HFFc6 (cell line): ENCODE measurements around the gene CCDC158. TPM values are rescaled to one million over a fixed set of nuclear protein-coding genes. Genes with fewer than 3 reads are reported as not detected.

Experiments
- DNase-seq: peaks from one replicate; pipeline ENCODE4 v3.0.0-alpha.2; 2018
- H3K27ac Mint-ChIP-seq: 2 replicates; pipeline ENCODE4 v1.8.0; 2020; ENCODE audit warnings: mild to moderate bottlenecking, mixed read lengths
- H3K27me3 Mint-ChIP-seq: 2 replicates; pipeline ENCODE4 v1.8.0; 2021; ENCODE audit warnings: mild to moderate bottlenecking, moderate library complexity, mixed read lengths; ENCODE audit not compliant: insufficient read depth
- H3K36me3 Mint-ChIP-seq: 2 replicates; pipeline ENCODE4 v1.8.0; 2021; ENCODE audit warnings: low read depth, mixed read lengths
- H3K4me1 Mint-ChIP-seq: 2 replicates; pipeline ENCODE4 v1.8.0; 2020; ENCODE audit warnings: low read depth, mixed read lengths
- H3K4me3 Mint-ChIP-seq: 2 replicates; pipeline ENCODE4 v1.8.0; 2020; ENCODE audit warnings: mild to moderate bottlenecking, moderate library complexity, mixed read lengths
- H3K9me3 Mint-ChIP-seq: 2 replicates; pipeline ENCODE4 v1.8.0; 2020; ENCODE audit warnings: mild to moderate bottlenecking, mixed read lengths
- total RNA-seq, 6 experiments: library from RNA; stranded (reverse); fragmentation: NEBNext Ultra II Directional; extraction: Animal tissue kit (Norgen Biotek cat#: 25700); gene quantifications; 2 replicates in 1 of 6; 3 replicates in 5 of 6; pipeline ENCODE4 v1.2.3, GENCODE V29; 2021
- TF ChIP-seq, protein P1 (sequence below): fragments of 200-600 bp; sonication (generic); IDR thresholded peaks from 2 replicates; pipeline ENCODE4 v1.5.0; 2021; ENCODE audit warnings: antibody characterized with exemption, mild to moderate bottlenecking

CCDC158 gene
- total RNA-seq, 6 experiments from 2014 or later = 0.05 TPM; not detected in 5

DNA sequence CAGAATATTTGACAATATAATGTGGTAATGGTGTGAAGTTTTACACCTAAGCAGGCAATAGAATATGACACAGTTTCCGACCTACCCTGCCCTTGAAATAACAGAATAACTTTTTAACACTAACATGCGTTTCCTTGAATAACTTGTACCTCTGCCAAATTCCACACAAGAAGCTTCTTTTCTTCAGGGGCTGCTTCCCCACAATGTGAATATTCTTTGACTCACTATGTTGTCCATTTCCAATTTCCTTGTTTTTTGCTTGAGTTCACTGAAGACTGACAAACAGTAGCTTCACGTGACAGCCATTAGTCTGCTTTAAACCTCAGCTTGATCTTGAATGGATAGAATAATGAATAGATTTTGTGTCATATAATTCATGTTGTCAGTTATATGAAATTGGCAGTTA is 28.4 kb upstream of the CCDC158 start:
- H3K27ac Mint-ChIP-seq = no peak overlapping the region
- peaks cover 14% of the 10 kb centered on the region for H3K27me3 Mint-ChIP-seq
- no peaks in the 10 kb centered on the region for H3K9me3 Mint-ChIP-seq
- H3K36me3 Mint-ChIP-seq = no peaks in the 10 kb centered on the region
- DNase-seq = no peak
- no peaks in the 10 kb centered on the region for H3K4me1 Mint-ChIP-seq
- TF ChIP-seq, protein P1, sequence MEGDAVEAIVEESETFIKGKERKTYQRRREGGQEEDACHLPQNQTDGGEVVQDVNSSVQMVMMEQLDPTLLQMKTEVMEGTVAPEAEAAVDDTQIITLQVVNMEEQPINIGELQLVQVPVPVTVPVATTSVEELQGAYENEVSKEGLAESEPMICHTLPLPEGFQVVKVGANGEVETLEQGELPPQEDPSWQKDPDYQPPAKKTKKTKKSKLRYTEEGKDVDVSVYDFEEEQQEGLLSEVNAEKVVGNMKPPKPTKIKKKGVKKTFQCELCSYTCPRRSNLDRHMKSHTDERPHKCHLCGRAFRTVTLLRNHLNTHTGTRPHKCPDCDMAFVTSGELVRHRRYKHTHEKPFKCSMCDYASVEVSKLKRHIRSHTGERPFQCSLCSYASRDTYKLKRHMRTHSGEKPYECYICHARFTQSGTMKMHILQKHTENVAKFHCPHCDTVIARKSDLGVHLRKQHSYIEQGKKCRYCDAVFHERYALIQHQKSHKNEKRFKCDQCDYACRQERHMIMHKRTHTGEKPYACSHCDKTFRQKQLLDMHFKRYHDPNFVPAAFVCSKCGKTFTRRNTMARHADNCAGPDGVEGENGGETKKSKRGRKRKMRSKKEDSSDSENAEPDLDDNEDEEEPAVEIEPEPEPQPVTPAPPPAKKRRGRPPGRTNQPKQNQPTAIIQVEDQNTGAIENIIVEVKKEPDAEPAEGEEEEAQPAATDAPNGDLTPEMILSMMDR = no peak
- H3K4me3 Mint-ChIP-seq = no peak overlapping the region

DNA sequence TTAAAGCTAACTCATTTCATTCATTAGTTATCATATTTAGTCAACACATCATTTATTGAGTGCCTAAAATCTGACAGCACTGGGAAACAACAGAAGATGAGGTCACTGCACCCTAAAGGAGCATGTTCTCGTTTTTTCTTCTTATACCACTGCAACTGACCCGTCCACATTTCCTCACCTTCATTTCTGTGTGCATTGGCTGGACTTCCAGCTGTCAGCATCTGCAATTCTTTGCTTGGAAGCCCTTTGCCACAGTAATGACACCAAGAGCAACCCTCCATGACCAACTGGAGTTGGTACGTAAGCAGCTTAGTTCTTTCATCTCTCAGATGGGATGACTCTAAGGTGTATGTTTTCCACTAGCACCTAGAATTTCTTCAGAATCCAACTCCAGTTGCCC is 27.3 kb upstream of the CCDC158 start:
- H3K27ac Mint-ChIP-seq = no peak overlapping the region
- no peaks in the 10 kb centered on the region for H3K4me1 Mint-ChIP-seq
- TF ChIP-seq, protein P1 = no peak
- DNase-seq = no peak
- no peaks in the 10 kb centered on the region for H3K36me3 Mint-ChIP-seq
- H3K27me3 Mint-ChIP-seq = peaks cover 16% of the 10 kb centered on the region
- H3K4me3 Mint-ChIP-seq = no peak overlapping the region
- no peaks in the 10 kb centered on the region for H3K9me3 Mint-ChIP-seq

DNA sequence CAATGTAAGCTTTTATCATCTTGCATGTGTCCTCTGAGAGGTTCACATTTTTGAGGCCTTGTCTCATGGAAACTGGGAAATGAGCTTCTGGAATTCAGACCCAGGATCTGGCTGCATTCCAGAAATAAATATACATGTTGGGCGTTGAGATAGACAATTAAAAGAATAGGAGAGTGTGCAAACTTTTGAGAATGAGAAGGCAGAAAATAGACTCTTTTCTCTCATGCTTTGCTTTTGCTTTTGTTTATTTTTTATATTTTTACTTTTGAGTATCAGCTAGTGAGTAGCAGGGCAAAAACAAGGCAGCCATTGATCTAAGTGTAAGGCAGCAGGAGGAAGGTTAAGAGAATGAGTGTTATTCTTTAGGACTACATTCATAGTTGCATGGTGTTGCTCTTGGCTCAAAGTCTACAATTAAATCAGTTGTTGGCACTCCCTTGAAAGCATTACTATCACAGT is 26.5 kb upstream of the CCDC158 start:
- no peak overlapping the region for H3K27ac Mint-ChIP-seq
- H3K27me3 Mint-ChIP-seq = peaks cover 16% of the 10 kb centered on the region
- DNase-seq = no peak

DNA sequence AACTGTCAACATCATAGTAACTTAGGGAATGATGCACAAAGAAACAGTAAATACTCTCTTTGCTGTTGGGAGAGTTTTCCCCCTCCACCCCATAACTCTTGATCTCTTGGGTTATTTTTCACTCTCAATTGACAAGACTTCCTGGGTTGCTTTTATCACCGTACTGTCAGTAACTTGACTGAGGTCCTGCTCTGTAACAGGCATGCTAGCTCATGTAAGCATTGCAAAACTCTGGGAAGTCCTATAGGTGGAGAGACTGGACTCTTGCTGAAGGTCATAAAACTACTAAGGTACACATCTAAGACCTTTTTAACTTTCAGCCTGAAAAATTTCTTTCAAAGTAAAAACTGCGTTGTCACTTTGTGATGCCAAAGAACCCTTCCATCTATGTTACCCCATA is 25.0 kb upstream of the CCDC158 start:
- TF ChIP-seq, protein P1 = no peak
- H3K9me3 Mint-ChIP-seq = no peaks in the 10 kb centered on the region
- DNase-seq = no peak
- H3K27me3 Mint-ChIP-seq = peaks cover 13% of the 10 kb centered on the region
- no peak overlapping the region for H3K4me3 Mint-ChIP-seq
- no peaks in the 10 kb centered on the region for H3K36me3 Mint-ChIP-seq
- no peak overlapping the region for H3K27ac Mint-ChIP-seq
- no peaks in the 10 kb centered on the region for H3K4me1 Mint-ChIP-seq

More for the DNA sequence above, 26.5 kb upstream of the CCDC158 start:
- no peaks in the 10 kb centered on the region for H3K4me1 Mint-ChIP-seq
- no peaks in the 10 kb centered on the region for H3K36me3 Mint-ChIP-seq
- no peak overlapping the region for H3K4me3 Mint-ChIP-seq
- TF ChIP-seq, protein P1 = no peak
- H3K9me3 Mint-ChIP-seq = no peaks in the 10 kb centered on the region

DNA sequence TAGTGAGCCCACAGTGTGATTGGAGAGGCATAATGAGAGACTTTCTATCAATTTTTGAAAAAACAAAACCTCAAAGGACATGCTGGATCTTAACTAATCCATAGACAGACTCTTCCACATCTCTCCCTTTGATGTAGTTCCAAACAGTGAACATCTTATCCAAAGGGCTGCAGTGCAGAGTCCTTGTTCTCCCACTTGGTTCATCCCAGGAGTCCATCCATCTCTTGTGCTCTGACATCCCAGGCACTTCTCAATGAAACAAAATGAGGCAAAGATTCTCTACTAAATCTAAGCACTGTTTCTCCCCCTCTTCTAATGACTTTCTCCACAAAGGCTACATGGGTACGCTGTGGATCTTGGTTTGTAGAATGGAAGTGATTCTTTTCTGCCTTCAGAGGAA is 22.4 kb upstream of the CCDC158 start:
- Mint-ChIP-seq H3K9me3 (no peaks in the 10 kb centered on the region), H3K4me3 (no peak overlapping the region), H3K4me1 (no peaks in the 10 kb centered on the region), H3K36me3 (no peaks in the 10 kb centered on the region), H3K27me3 (peaks cover 16% of the 10 kb centered on the region), H3K27ac (no peak overlapping the region)
- DNase-seq = no peak
- TF ChIP-seq, protein P1 = no peak

DNA sequence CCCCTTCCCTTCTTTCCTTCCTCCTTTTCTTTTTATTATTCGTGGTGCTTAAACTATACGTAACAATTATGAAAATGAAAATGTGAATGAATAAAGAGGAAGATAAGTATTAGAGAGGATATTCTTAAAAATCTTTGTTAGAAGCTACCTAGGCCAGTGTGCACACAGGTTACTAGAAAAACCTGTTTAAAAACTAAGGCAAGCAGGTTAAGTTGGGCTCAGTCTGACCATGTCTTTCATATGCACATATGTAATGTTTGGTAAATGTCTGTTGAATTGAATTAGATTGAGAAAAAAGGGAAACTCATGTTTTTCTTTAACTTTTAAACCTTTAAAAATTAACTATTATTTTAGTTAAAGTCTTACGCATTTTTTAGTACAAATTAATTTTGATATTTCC is 21.9 kb upstream of the CCDC158 start:
- H3K27me3 Mint-ChIP-seq = peaks cover 18% of the 10 kb centered on the region
- H3K27ac Mint-ChIP-seq = no peak overlapping the region

More for the DNA sequence above, 21.9 kb upstream of the CCDC158 start:
- no peaks in the 10 kb centered on the region for H3K4me1 Mint-ChIP-seq
- no peaks in the 10 kb centered on the region for H3K36me3 Mint-ChIP-seq
- no peaks in the 10 kb centered on the region for H3K9me3 Mint-ChIP-seq
- DNase-seq = no peak
- no peak overlapping the region for H3K4me3 Mint-ChIP-seq
- TF ChIP-seq, protein P1 = no peak
